NT2/D1 (cell line): ENCODE results near the gene NHERF2.
A peak's percentile ranks its signal among the peaks of the same experiment; 100 is the strongest.

Experiments used
- DNase-seq: peaks from one replicate; pipeline ENCODE4 v3.0.0-alpha.2; 2011; ENCODE audit warnings: low read depth, low spot score
- H3K27me3 ChIP-seq: 2 replicates; pipeline ENCODE4 v1.6.0; 2011; ENCODE audit warnings: mild to moderate bottlenecking; ENCODE audit not compliant: insufficient read length, insufficient read depth
- H3K36me3 ChIP-seq: 2 replicates; pipeline ENCODE4 v1.6.1; 2011; ENCODE audit warnings: mild to moderate bottlenecking, low read length, mixed read lengths; ENCODE audit not compliant: insufficient read depth, insufficient read length
- H3K4me1 ChIP-seq: 2 replicates; pipeline ENCODE4 v1.5.1; 2011; ENCODE audit not compliant: insufficient read depth, insufficient read length
- H3K4me3 ChIP-seq: 2 replicates; pipeline ENCODE4 v1.5.1; 2011; ENCODE audit warnings: low read depth; ENCODE audit not compliant: insufficient read length
- H3K9ac ChIP-seq: 2 replicates; pipeline ENCODE4 v1.6.0; 2011; ENCODE audit warnings: low read depth; ENCODE audit not compliant: insufficient read length
- H3K9me3 ChIP-seq: 2 replicates; pipeline ENCODE4 v1.5.1; 2011; ENCODE audit warnings: mild to moderate bottlenecking, low read length; ENCODE audit not compliant: insufficient read depth
- SUZ12 ChIP-seq: IDR thresholded peaks from 2 replicates; pipeline ENCODE4 v1.6.1; 2011; ENCODE audit not compliant: insufficient read length, insufficient read depth; ENCODE audit errors: extremely low read depth
- YY1 ChIP-seq: IDR thresholded peaks from 2 replicates; pipeline ENCODE4 v1.6.1; 2011; ENCODE audit not compliant: insufficient read length, insufficient read depth
- ZNF274 ChIP-seq: IDR thresholded peaks from 2 replicates; pipeline ENCODE4 v1.6.1; 2011; ENCODE audit warnings: mild to moderate bottlenecking, low read depth, low read length

The NHERF2 gene

DNA sequence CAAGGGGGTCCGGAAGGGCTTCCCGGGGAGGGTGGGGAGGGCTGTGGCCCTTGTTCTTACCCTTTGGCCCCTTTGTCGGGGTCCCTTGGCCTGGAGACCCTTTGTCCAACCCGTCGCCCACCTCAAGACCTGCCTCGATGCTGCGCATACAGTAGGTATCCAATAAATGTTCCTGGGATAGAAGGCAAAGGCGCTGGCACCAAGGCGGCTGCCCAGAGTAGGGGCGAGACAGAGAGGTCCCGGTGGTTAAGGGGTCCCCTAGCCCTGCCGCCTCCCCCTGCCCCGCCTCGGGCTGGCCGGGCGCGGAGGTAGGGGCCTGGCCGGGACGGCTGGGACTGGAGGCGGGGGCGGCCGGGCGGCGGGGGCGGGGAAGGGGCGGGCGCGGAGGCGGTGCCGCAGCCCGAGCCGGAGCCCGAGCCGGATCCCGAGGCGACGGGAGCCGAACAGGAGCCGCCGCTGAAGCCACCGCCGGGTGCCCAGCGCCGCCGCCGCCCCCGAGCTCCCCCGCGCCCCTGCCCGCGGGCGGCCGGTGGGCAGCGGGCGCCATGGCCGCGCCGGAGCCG is at the start of gene NHERF2:
Gene NHERF2 (plus strand): TSS at position 442 of the 563 bp plus-strand sequence. CDS start 104 bp downstream, at position 546.
- no peak for TF ChIP-seq SUZ12
- TF ChIP-seq ZNF274 = no peak
- TF ChIP-seq YY1 = no peak
- H3K4me1 ChIP-seq = peaks cover 34% of the 10 kb centered on the region
- H3K9ac ChIP-seq = peak within 1 kb of the TSS; percentile 66
- DNase-seq = no peak
- peak within 1 kb of the TSS; percentile 61 for H3K4me3 ChIP-seq
- peaks cover 12% of the 10 kb centered on the region for H3K36me3 ChIP-seq
- no peaks in the 10 kb centered on the region for H3K9me3 ChIP-seq
- peaks cover 24% of the 10 kb centered on the region for H3K27me3 ChIP-seq

GRCh38 chr16:1976951-1977874 is 49.5 kb upstream of the NHERF2 start:
- TF ChIP-seq YY1 (no peak), ZNF274 (no peak), SUZ12 (no peak)
- Histone ChIP-seq H3K36me3 (peaks cover 72% of the 10 kb centered on the region), H3K27me3 (no peaks in the 10 kb centered on the region)

GRCh38 chr16:1977875-1978268 is 48.8 kb upstream of the NHERF2 start:
- peaks cover 72% of the 10 kb centered on the region for H3K36me3 ChIP-seq
- H3K4me3 ChIP-seq = no peak overlapping the region
- H3K27me3 ChIP-seq = no peaks in the 10 kb centered on the region
- TF ChIP-seq SUZ12 = no peak
- H3K9me3 ChIP-seq = no peaks in the 10 kb centered on the region
- peaks cover 15% of the 10 kb centered on the region for H3K4me1 ChIP-seq
- no peak for DNase-seq
- no peak overlapping the region for H3K9ac ChIP-seq

More at GRCh38 chr16:1976951-1977874, 49.5 kb upstream of the NHERF2 start:
- no peak for DNase-seq
- no peaks in the 10 kb centered on the region for H3K9me3 ChIP-seq
- peaks cover 18% of the 10 kb centered on the region for H3K4me1 ChIP-seq
- H3K4me3 ChIP-seq = no peak overlapping the region
- no peak overlapping the region for H3K9ac ChIP-seq

DNA sequence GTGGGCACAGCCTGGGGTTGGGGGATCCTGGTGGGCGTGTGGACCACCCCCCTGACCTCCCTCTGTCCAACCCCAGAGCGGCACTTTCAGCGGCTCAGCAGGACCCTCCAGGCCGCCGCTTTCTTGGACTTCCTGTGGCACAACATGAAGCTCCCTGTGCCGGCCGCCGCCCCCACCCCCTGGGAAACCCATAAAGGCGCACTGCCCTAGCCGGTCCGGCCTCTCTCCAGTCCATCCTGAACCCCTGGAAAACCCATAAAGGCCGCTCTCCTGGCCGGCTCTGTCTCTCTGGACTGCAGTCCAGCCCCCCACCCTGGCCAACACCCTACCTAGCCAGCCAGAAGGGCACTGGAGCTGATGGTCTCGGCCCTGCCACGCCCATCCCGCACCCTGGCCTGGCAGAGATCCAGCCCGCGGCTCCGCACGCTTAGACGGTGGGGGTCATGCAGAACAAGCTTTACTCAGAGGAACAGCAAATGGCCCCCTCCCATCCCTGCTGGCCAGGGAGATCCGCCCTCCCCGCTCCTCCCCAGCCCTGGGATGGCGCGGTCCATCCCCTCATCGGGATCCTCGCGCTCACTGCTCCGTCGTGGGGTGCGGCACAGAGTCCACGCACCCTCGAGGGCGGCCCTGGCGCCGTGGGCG is 48.1 kb upstream of the NHERF2 start:
- H3K4me3 ChIP-seq = no peak overlapping the region
- no peaks in the 10 kb centered on the region for H3K27me3 ChIP-seq
- no peaks in the 10 kb centered on the region for H3K9me3 ChIP-seq
- peaks cover 17% of the 10 kb centered on the region for H3K4me1 ChIP-seq
- H3K9ac ChIP-seq = no peak overlapping the region
- no peak for TF ChIP-seq ZNF274
- H3K36me3 ChIP-seq = peaks cover 68% of the 10 kb centered on the region
- no peak for DNase-seq

DNA sequence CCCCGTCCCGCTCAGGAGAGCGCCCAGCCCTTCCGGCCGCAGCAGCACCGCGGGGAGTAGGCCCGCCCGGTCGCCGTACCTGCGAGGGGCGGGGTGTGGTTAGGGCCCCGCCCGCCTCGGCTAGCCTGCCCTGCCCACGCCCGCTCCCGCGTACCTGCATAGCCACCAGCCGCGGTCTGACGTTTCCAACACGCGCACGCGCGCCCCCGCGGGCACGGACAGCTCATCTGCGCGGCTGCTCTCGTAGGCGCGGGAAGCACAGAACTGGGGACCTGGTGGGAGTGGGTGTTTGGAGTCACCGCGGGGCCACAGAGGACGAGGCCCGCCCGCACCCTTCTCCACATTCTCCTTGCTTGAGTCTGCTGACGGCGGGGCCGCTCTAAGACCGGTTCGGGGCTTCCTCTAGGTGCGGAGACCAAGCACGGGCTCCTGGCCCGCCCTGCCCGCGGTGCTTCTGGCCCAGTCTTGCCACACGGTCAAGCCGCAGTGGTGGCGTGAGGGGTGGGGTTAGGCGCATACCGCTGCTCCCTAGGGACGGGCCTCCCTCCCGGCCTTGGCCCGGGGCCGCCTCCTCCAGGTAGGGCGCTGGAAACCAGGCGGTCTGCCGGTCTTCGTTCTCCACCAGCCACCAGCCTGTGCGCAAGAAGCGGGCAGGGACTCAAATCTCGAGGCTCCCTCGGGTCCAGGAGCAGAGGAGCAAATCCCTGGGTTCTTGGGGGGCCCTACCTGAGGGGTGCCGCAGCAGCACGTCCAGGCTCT is 47.3 kb upstream of the NHERF2 start:
- Histone ChIP-seq H3K36me3 (peaks cover 59% of the 10 kb centered on the region), H3K4me3 (no peak overlapping the region)
- DNase-seq = no peak

DNA sequence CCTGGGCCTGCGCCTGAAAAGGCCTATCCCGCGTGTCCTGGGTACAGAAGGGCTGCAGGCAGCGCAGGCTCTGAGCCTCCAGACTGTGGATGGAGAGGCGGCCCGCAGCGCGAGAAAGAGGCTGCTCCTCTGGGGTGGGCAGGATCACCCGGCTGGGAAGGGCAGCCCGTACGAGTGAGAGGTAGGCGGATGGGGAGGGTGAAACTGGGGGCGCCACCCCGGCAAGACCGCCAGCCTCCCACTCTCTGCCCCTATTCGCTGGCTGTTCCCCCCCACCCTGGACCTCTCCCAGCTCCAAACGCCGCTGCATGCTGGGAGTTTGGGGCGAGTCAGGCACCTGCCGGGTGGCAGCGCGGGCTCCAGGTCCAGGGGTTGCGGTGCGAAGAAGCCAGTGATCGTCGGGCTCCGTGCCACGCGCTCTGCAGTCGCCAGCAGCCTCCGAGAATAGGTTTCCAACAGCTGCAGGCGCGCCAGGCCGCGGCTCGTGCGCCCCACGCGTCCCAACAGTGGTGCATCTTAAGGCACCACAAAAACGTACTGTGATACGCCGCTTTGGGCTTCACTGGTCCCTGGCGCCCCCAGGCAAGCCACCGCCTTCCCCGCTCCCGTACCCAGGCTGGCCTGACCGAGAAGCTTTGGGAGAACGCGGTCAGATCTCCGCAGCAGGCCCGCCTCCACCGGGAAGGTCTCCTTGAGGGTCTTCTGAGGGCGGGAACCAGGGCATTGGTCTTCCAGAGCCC is 46.5 kb upstream of the NHERF2 start:
- Histone ChIP-seq H3K9ac (no peak overlapping the region), H3K36me3 (peaks cover 56% of the 10 kb centered on the region), H3K27me3 (no peaks in the 10 kb centered on the region), H3K4me3 (no peak overlapping the region), H3K4me1 (peaks cover 17% of the 10 kb centered on the region), H3K9me3 (no peaks in the 10 kb centered on the region)
- no peak for DNase-seq
- TF ChIP-seq SUZ12 = no peak

More for the DNA sequence above, 47.3 kb upstream of the NHERF2 start:
- no peaks in the 10 kb centered on the region for H3K27me3 ChIP-seq
- no peak for TF ChIP-seq SUZ12
- no peak for TF ChIP-seq YY1
- TF ChIP-seq ZNF274 = no peak
- H3K4me1 ChIP-seq = peaks cover 17% of the 10 kb centered on the region
- no peaks in the 10 kb centered on the region for H3K9me3 ChIP-seq
- no peak overlapping the region for H3K9ac ChIP-seq
